A549 (cell line): Measurements from ENCODE around the gene GRIP1.

ENCODE experiments used
- MAFK ChIP-seq: fragments of 450-650 bp; IDR thresholded peaks from 2 replicates; pipeline ENCODE4 v1.6.1; 2014; ENCODE audit not compliant: partially characterized antibody
- TF ChIP-seq, protein P1 (sequence below): fragments of >200 bp; sonication (Bioruptor Twin); formaldehyde crosslinking; IDR thresholded peaks from 3 replicates; pipeline ENCODE4 v1.5.1; 2016

DNA sequence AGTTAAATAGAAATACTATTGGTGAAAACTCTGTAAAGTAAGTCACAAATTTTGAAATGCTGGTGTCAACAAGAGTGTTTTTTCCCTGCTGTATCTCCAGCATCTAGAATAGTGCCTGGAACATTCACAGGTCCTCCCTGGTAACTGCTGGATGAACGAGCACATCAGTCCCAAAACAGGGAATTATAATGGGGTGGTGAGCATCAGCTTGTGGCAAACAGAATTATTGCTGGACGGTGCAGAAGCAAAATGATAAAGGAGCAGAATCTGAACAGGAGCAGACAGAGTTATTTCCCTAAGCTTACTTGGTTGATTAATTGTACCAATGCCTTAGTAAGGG lies 129.9 kb downstream of the GRIP1 start:
- TF ChIP-seq, protein P1, sequence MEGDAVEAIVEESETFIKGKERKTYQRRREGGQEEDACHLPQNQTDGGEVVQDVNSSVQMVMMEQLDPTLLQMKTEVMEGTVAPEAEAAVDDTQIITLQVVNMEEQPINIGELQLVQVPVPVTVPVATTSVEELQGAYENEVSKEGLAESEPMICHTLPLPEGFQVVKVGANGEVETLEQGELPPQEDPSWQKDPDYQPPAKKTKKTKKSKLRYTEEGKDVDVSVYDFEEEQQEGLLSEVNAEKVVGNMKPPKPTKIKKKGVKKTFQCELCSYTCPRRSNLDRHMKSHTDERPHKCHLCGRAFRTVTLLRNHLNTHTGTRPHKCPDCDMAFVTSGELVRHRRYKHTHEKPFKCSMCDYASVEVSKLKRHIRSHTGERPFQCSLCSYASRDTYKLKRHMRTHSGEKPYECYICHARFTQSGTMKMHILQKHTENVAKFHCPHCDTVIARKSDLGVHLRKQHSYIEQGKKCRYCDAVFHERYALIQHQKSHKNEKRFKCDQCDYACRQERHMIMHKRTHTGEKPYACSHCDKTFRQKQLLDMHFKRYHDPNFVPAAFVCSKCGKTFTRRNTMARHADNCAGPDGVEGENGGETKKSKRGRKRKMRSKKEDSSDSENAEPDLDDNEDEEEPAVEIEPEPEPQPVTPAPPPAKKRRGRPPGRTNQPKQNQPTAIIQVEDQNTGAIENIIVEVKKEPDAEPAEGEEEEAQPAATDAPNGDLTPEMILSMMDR, result no peak; the same call in 2 of the 3 replicates
- no peak for TF ChIP-seq MAFK
